NB4 (cell line): ENCODE results near the gene GIMD1.

ENCODE experiments used
- CTCF ChIP-seq: IDR thresholded peaks from one replicate; pipeline ENCODE4 v1.5.1; 2012; ENCODE audit warnings: low read depth, low read length
- POLR2A ChIP-seq: IDR thresholded peaks from 2 replicates; pipeline ENCODE4 v1.6.1; 2011; ENCODE audit warnings: mild to moderate bottlenecking; ENCODE audit not compliant: insufficient read length; ENCODE audit errors: extremely low read depth

GRCh38 chr4:106414366-106414765 is 45.8 kb upstream of the GIMD1 start:
- TF ChIP-seq CTCF (no peak), POLR2A (no peak)
